Astrocyte (in vitro differentiated cells and primary cell): ENCODE measurements around the gene APOB.

ENCODE experiments used
- CTCF ChIP-seq: IDR thresholded peaks from 2 replicates; pipeline ENCODE4 v1.5.1; 2011; ENCODE audit warnings: low read depth, mild to moderate bottlenecking, inconsistent platforms, low read length, moderate library complexity; ENCODE audit not compliant: insufficient read depth
- EZH2 ChIP-seq: IDR thresholded peaks from 2 replicates; pipeline ENCODE4 v1.6.1; 2012; ENCODE audit warnings: mild to moderate bottlenecking, low read length, inconsistent platforms; ENCODE audit not compliant: insufficient read depth

- TF ChIP-seq EZH2 (no peak), CTCF (no peak)
These were observed 22.4 kb downstream of the APOB start for GRCh38 chr2:21021430-21021829.
